ENCODE measurements around the gene ENAH. TPM values are rescaled to one million over a fixed set of nuclear protein-coding genes. Genes with fewer than 3 reads are reported as not detected.
"Not testable (repeated sequence)": the region's sequence is repeated elsewhere in the genome, so short reads cannot be mapped to it uniquely, and the experiment has no call there.

ENAH gene
- total RNA-seq, 1 donor from 2014 or later, result 265 TPM

GRCh38 chr1:225626698-225627097 is 26.2 kb downstream of the ENAH start:
- H3K27me3 Mint-ChIP-seq (ENCODE audit: unreplicated experiment), result peaks cover 2% of the 10 kb centered on the region
- H3K4me3 Mint-ChIP-seq (ENCODE audit: unreplicated experiment), result no peak overlapping the region
- no peak for DNase-seq
- no peak overlapping the region for H3K27ac Mint-ChIP-seq (ENCODE audit: unreplicated experiment)
- H3K36me3 Mint-ChIP-seq (ENCODE audit: unreplicated experiment), result peaks cover 4% of the 10 kb centered on the region
- TF ChIP-seq CTCF (IDR thresholded peaks at IDR 0.05; ENCODE audit: partially characterized antibody, unreplicated experiment), result no peak
- H3K4me1 Mint-ChIP-seq (ENCODE audit: low read depth, unreplicated experiment), result peaks cover 33% of the 10 kb centered on the region
- peaks cover 3% of the 10 kb centered on the region for H3K9me3 Mint-ChIP-seq (ENCODE audit: unreplicated experiment)

- peak overlapping the region; percentile 55 for H3K4me3 Mint-ChIP-seq (ENCODE audit: unreplicated experiment)
- no peak for DNase-seq
- H3K9me3 Mint-ChIP-seq (ENCODE audit: unreplicated experiment), result peaks cover 17% of the 10 kb centered on the region
- peak overlapping the region; percentile 70 for H3K27ac Mint-ChIP-seq (ENCODE audit: unreplicated experiment)
- no peaks in the 10 kb centered on the region for H3K36me3 Mint-ChIP-seq (ENCODE audit: unreplicated experiment)
- no peak for TF ChIP-seq CTCF (IDR thresholded peaks at IDR 0.05; ENCODE audit: partially characterized antibody, unreplicated experiment)
- H3K27me3 Mint-ChIP-seq (ENCODE audit: unreplicated experiment), result peaks cover 8% of the 10 kb centered on the region
- H3K4me1 Mint-ChIP-seq (ENCODE audit: low read depth, unreplicated experiment), result peaks cover 47% of the 10 kb centered on the region
These were observed 35.0 kb downstream of the ENAH start for GRCh38 chr1:225617956-225618355.

- H3K36me3 Mint-ChIP-seq (ENCODE audit: unreplicated experiment), result no peaks in the 10 kb centered on the region
- peak overlapping the region; percentile 70 for H3K27ac Mint-ChIP-seq (ENCODE audit: unreplicated experiment)
- peaks cover 17% of the 10 kb centered on the region for H3K9me3 Mint-ChIP-seq (ENCODE audit: unreplicated experiment)
- H3K4me1 Mint-ChIP-seq (ENCODE audit: low read depth, unreplicated experiment), result peaks cover 48% of the 10 kb centered on the region
- TF ChIP-seq CTCF (IDR thresholded peaks at IDR 0.05; ENCODE audit: partially characterized antibody, unreplicated experiment), result no peak
- H3K4me3 Mint-ChIP-seq (ENCODE audit: unreplicated experiment), result peak overlapping the region; percentile 55
- DNase-seq, result no peak
- peaks cover 8% of the 10 kb centered on the region for H3K27me3 Mint-ChIP-seq (ENCODE audit: unreplicated experiment)
These were observed 35.4 kb downstream of the ENAH start for GRCh38 chr1:225617479-225617878.

GRCh38 chr1:225615403-225615790 is 37.5 kb downstream of the ENAH start:
- H3K27me3 Mint-ChIP-seq (ENCODE audit: unreplicated experiment); H3K4me3 Mint-ChIP-seq (ENCODE audit: unreplicated experiment); H3K36me3 Mint-ChIP-seq (ENCODE audit: unreplicated experiment); DNase-seq: not testable (repeated sequence)
- H3K4me1 Mint-ChIP-seq (ENCODE audit: low read depth, unreplicated experiment), result peaks cover 52% of the 10 kb centered on the region
- peak overlapping the region; percentile 95 for H3K27ac Mint-ChIP-seq (ENCODE audit: unreplicated experiment)
- H3K9me3 Mint-ChIP-seq (ENCODE audit: unreplicated experiment), result peaks cover 19% of the 10 kb centered on the region

GRCh38 chr1:225613006-225613405 is 39.9 kb downstream of the ENAH start:
- Mint-ChIP-seq H3K27me3 (ENCODE audit: unreplicated experiment) (peaks cover 6% of the 10 kb centered on the region), H3K36me3 (ENCODE audit: unreplicated experiment) (no peaks in the 10 kb centered on the region), H3K9me3 (ENCODE audit: unreplicated experiment) (peaks cover 15% of the 10 kb centered on the region), H3K27ac (ENCODE audit: unreplicated experiment) (peak overlapping the region; percentile 29), H3K4me3 (ENCODE audit: unreplicated experiment) (peak overlapping the region; percentile 37), H3K4me1 (ENCODE audit: low read depth, unreplicated experiment) (peaks cover 39% of the 10 kb centered on the region)
- no peak for TF ChIP-seq CTCF (IDR thresholded peaks at IDR 0.05; ENCODE audit: partially characterized antibody, unreplicated experiment)
- no peak for DNase-seq

- peaks cover 11% of the 10 kb centered on the region for H3K9me3 Mint-ChIP-seq (ENCODE audit: unreplicated experiment)
- H3K4me3 Mint-ChIP-seq (ENCODE audit: unreplicated experiment), result no peak overlapping the region
- TF ChIP-seq CTCF (IDR thresholded peaks at IDR 0.05; ENCODE audit: partially characterized antibody, unreplicated experiment), result no peak
- DNase-seq, result no peak
- H3K4me1 Mint-ChIP-seq (ENCODE audit: low read depth, unreplicated experiment), result peaks cover 40% of the 10 kb centered on the region
- no peak overlapping the region for H3K27ac Mint-ChIP-seq (ENCODE audit: unreplicated experiment)
- no peaks in the 10 kb centered on the region for H3K36me3 Mint-ChIP-seq (ENCODE audit: unreplicated experiment)
- H3K27me3 Mint-ChIP-seq (ENCODE audit: unreplicated experiment), result peaks cover 6% of the 10 kb centered on the region
These were observed 40.6 kb downstream of the ENAH start for GRCh38 chr1:225612287-225612686.

All from glutamatergic neuron (in vitro differentiated cells).